GOT3 (cell line): ENCODE measurements around the gene VMAC.
"Not testable (repeated sequence)": the region's sequence is repeated elsewhere in the genome, so short reads cannot be mapped to it uniquely, and the experiment has no call there.

ENCODE experiments used
- DNase-seq: peaks from one replicate; lab custom pipeline; 2025; ENCODE audit warnings: mixed read lengths; lab: John Stamatoyannopoulos, UW

Gene VMAC, protein sequence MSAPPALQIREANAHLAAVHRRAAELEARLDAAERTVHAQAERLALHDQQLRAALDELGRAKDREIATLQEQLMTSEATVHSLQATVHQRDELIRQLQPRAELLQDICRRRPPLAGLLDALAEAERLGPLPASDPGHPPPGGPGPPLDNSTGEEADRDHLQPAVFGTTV

DNA sequence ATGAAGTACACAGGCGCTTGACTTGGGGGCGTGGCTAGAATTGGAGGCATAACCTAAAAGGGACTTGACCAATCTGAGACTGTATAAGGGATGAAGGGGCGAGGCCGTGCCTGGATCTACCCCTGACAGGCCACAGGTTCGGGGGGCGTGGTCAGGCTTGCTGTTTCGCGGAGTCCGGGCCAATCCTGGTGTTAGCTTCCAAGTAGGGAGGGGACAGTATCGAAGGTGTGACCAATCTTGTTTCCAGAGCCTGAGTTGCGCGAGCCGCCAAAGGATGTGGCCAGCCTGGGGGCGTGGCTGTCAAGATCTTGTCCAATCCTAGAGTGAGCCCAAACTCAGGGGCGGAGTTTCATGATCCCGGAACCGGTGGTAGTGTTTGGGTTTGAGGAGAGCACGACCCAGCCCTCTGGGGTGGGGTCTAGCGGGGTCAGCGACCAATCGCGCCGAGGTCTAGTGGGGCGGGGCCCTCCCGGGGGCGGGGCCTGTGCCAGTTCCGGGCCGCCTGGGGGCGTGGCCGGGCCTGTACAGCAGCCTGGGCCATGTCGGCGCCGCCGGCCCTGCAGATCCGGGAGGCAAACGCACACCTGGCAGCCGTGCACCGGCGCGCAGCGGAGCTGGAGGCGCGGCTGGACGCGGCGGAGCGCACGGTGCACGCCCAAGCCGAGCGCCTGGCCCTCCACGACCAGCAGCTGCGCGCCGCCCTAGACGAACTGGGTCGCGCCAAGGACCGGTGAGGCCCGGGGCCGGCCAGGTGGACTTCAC is at the start of gene VMAC:
TSS of gene VMAC (plus strand) at position 521 of the 762 bp plus-strand sequence. CDS start at position 540, 19 bp downstream.
- DNase-seq = peak; percentile 98

DNA sequence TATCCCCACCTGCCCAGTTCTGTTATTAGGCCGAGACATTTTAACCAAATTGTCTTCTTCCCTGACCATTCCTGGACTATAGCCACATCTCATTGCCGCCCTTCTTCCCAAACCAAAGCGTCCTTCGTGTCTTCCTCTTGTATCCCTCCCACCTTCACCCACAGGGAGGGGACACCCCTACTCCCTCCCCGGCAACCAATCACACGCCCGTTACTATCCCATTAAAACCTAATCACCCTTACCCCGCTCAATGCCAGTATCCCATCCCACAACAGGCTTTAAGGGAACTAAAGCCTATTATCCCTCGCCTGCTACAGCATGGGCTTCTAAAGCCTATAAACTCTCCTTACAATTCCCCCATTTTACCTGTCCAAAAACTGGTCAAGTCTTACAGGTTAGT is 49.5 kb upstream of the VMAC start:
- DNase-seq = not testable (repeated sequence)

DNA sequence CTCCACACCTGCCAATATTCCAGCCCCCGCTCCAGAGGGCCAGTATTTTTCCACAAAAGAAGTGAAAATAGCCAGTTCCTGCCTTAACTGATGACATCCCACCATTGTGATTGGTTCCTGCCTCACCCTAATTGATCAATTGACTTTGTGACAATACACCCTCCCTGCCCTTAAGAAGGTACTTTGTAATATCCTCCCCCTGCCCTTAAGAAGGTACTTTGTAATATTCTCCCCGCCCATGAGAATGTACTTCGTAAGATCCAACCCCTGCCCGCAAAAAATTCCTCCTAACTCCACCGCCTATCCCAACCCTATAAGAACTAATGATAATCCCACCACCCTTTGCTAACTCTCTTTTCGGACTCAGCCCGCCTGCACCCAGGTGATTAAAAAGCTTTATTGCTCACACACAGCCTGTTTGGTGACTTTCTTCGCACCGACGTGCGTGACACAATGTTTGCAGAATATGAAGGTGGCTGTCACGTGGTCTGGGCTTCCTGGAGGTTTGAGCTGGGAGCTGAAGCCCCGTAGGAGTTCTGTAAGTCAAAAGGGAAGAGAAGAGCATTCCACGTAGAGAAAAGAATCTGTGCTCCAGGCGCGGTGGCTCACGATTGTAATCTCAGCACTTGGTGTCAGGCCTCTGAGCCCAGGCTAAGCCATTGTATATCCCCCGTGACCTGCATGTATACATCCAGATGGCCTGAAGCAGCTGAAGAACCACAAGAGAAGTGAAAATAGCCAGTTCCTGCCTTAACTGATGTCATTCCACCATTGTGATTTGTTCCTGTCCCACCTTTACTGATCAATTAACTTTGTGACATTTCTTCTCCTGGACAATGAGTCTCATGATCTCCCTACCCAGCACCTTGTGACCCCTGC is 47.2 kb upstream of the VMAC start:
- DNase-seq = no peak

DNA sequence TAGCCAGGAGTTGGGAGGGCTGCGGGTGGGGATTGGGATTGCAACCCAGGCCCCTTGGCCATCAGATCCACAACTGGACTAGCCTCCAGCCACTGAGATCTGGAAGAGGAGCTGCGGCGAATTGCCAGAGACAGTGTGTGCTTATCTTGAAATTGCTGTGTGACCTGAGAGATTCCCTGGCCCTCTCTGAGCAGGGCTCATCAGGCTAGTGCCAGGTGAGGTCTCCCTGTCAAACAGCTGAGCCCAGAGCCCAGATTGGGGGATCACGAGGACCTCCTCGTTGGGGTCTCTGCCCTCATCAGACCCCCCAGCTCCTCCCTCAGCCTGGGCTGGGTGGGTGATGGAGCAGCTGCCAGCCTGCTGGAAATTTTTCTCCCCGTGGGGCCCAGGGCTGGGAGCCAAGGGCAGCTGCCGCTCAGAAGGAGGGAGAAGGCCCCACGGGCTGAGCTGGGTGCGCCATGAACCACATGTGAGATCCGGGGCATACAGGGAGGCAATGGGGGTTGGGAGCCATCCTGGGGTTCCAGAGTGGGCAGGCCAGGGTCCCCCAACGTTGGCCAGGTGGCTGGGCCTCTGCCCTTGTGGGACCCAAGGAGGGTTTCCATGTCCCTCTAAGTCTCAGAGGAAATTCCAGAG is 41.5 kb upstream of the VMAC start:
- no peak for DNase-seq

DNA sequence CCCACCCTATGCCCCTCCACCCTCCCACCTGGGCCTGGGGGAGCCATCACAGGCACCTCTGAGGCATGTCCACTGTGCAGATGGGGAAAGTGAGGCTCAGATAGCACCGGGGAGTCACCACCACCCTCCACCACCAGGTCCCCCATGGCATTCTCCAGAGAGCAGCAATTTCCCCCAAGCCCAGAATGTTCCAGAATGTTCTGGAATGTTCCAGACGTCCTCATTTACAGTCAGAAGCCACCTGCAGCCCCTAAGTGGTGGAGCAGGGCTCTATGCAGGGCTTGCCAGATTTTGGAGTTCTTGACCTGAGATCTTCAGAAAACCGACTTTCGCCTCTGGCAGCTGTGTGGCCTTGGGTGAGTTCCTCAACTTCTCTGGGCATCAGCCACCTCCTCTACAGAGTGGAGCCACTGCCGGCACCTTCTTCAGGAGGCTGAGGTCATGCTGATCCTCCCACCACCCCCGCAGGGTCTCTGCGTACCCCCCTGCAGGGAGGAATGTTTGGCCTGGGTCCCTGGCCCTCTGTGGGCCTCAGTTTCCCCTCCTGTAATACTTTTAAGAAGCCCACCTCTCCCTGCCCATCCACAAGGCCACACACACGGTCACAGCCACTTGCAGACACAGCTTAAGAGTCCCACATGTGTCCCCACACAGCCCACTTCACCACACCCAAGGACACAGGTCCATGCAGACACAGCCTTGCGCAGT is 40.5 kb upstream of the VMAC start:
- DNase-seq = no peak

DNA sequence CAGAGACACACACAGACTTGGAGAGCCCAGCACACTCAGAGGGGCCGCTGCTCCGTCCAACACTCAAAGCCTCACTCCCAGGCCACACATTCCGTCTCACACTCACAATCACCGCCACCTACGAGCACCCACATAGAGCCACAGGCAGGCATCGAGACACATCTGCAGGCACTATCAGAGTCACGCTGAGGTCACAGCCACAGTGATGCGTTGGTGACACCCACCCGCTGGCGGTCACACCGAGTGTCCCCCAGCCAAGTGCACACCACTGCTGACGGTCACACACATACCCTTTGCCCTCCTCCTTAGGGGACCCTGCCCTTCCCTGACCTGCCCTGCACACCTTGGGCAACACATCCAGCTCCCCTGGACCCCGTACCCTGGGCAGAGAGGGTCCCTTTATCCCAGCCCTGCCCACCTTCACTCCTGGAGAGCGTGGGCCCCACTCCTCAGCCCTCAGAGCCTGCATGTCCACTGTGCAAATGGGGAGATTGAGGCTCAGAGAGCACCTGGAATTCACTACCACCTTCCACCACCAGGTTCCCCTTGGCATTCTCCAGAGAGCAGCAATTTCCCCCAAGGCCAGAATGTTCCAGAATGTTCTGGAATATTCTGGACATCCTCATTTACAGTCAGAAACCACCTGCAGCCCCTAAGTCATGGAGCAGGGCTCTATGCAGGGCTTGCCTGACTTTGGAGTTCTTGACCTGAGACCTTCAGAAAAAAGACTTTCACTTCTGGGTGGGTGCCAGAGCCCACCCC is 39.8 kb upstream of the VMAC start:
- DNase-seq = no peak

DNA sequence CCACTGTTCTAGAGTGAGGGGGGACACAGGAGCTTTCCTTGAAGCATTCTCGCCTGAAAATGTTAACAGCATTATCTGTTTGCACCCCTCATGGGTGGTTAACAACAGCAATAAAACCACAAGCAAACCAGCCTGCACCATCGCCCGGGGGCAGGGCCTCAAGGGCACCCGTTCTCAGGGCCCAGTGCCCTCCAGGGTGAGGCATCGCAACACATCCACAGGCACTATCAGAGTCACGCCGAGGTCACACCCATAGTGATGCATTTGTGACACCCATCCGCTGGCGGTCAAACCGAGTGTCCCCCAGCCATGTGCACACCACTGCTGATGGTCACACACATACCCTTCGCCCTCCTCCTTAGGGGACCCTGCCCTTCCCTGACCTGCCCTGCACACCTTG is 38.9 kb upstream of the VMAC start:
- DNase-seq = no peak

DNA sequence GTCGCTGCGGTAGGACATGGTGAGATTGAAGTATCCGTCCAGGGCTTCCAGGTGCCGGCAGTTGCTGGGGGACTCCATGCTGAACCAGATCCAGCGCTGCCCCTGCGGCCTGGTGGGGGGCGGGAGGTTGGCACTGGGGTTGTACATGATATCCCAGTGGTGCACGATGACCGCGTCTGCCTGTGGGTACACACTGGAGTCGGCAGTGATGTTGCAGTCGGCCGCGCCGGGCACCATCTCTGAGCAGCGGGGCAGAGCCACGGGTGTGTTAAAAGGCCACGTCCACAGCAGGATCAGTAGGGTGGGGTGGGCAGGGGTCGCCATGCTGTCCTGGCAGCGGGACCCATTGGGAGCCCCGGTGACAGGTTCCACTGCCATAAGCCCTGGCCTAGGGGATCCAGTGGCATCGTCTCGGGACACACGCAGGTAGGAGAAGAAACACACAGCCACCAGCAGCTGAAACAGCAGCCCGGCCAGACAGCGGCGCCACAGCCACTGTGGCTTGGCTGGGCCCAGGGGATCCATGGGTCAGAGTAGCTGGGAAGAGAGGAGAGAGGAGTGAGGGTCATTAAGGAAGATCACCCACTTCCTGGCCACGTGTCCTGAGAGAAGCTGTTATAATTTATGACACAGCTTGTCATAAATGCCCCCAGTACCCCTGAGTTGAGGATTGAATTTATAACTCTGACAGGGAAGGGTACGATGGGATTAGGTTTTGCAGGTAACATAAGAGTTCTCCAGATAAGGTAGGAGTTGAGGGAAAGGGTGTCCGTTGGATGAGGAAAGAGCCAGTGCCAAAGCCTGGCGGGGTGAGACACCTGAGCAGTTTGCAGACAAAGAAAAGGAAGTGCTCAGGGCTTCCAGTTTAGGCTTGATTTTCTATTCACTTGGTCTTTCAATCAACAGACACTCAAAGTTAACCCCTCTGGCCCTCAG is 37.2 kb upstream of the VMAC start:
- no peak for DNase-seq

DNA sequence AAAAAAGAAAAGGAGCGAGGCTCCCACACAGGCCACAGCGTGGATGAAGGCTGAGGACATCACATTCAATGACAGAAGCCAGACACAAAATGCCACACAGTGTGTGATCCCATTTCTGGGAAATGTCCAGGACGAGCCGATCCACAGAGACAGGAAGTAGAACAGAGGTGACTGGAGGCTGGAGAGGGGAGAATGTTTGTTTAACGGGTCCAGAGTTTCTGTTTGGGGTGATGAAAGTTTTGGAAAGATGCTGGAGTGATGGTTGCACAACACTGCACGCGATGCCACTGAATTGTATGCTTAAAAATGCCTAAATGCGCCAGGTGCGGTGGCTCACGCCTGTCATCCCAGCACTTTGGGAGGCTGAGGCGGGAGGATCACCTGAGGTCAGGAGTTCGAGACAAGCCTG is 33.7 kb upstream of the VMAC start:
- DNase-seq = no peak

DNA sequence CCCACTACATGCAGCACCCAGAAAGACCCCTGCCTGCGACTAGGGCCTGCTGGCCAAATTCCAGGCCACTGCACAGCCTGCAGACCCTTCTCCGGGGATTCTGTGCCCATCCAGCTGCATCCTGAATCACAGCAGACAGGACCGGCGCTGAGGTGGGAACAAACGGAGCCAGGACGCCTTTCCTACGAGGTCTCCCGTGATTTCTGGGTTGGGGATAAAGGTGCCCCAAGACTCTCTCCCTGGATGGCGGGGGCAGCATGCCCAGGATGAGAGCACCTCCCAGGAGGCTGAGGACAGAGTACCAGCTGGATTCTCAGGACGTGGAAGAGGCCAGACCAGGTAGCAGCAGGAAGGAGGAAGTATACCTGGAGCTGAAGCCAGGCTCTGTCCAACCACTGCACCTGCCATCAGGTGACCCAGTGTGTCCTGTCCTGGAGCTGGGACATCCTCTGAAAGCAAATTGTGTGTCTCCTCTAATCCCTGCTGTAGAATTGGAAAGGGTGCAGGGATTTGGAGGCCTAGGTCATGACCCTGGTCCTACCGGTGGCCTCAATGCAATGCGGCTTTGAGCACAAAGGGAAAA is 31.0 kb upstream of the VMAC start:
- DNase-seq = no peak

DNA sequence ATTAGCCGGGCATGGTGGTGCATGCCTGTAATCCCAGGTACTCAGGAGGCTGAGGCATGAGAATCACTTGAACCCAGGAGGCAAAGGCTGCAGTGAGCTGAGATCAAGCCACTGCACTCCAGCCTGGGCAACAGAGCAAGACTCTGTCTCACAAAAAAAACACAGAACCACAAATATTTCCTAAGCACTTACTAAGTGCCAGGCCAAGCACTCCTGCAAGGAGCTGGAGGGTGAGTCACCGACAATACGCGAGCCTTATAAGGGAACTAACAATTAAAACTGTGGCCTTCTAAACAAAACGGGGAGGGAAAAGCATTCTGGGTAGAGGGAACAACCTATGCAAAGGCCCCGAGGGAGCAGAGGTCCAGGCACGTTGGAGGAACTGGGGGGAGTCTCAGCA is 30.2 kb upstream of the VMAC start:
- not testable (repeated sequence) for DNase-seq

DNA sequence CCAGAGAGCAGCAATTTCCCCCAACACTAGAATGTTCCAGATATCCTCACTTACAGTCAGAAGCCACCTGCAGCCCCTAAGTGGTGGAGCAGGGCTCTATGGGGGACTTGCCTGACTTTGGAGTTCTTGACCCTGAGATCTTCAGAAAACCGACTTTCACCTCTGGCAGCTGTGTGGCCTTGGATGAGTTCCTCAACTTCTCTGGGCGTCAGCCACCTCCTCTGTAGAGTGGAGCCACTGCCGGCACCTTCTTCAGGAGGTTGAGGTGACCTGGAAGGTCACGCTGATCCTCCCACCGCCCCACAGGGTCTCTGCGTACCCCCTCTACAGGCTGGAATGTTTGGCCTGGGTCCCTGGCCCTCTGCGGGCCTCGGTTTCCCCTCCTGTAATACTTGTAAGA is 27.2 kb upstream of the VMAC start:
- no peak for DNase-seq

DNA sequence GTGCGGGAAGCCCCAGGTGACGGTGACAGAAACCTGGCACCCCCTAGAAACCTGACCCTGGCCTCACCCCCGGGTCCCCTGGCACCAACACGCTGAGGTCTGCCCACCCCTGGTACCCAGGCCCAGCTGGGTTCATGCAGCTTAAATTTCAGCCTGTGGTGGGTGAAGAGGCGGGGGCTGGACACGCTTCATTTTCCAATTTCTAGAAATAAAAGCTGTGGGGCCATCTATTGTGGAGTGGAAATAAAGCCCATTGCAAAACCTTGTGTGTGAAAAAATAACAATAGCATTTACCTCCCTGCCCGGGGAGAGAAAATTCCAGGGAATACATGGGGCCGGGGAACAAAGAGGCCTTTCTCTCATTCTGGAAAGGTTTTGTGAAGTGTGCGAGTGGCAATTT is 26.8 kb upstream of the VMAC start:
- DNase-seq = no peak

DNA sequence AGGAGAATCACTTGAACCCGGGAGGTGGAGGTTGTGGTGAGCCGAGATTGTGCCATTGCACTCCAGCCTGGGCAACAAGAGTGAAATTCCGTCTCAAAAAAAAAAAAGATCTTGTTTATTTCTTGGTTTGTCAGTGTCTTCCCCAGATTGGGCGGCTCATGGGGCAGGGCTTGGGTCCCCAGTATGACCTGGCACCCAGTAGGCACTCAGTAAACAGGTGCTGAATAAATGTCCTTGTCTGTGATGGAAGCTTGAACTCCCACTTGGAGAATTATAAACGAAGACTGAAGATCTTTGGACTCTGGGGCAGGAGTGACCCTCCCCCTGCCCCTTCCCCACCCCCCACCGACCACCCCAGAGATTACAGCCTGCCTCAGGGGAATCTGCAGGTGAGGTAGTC is 24.5 kb upstream of the VMAC start:
- DNase-seq = no peak

DNA sequence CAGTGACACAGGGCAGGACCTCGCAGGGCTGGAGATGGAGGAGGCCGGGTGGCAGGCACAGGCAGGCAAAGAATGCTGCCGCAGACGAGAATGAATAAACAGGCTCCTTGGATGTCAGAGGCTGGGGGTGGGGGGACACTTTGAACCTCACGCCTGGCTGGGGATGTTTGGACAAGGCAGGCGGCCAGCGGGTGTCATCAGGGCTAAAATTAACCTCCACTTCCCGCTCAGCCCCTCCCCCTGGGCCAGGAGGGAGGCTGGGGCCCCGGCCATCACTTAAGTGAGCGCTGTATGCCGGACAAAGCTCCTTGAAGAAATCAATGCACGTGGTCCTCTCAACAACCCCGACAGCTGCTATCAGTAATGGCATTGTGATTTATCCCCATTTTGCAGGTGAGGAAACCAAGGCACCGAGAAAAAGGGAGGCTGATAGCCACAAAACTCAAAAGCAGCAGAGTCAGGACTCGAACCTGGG is 24.0 kb upstream of the VMAC start:
- no peak for DNase-seq

DNA sequence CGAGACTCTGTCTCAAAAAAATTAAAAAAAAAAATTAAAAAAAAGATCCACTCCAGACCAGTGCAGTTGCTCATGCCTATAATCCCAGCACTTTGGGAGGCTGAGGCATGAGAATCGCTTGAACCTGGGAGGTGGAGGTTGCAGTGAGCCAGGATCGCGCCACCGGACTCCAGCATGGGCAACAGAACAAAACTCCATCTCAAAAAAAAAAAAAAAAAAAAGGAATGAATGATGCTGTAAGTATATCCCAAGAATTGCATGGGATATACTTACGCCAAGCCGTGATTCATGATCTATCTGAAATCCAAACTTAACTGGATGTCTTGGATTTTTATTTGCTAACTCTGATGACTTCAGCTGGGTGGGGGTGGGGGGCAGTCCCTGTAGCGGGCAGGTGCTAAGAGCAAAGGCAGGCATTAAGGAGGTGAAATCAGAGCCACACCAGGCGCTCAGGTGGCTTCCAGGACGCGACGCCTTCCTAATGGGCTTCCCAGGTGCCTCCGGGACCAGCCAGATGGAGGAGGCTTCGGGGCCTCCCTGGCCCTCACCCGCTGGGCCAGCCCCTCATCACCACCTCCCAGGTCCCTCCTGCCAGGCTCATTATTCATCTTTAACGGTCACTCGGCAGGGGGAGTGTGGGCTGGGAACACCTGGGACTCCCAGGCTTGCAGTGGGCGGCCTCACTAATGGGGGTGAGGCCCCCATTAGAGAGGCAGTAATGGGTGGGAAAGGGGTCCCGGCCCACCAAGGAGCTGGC is 23.0 kb upstream of the VMAC start:
- no peak for DNase-seq

DNA sequence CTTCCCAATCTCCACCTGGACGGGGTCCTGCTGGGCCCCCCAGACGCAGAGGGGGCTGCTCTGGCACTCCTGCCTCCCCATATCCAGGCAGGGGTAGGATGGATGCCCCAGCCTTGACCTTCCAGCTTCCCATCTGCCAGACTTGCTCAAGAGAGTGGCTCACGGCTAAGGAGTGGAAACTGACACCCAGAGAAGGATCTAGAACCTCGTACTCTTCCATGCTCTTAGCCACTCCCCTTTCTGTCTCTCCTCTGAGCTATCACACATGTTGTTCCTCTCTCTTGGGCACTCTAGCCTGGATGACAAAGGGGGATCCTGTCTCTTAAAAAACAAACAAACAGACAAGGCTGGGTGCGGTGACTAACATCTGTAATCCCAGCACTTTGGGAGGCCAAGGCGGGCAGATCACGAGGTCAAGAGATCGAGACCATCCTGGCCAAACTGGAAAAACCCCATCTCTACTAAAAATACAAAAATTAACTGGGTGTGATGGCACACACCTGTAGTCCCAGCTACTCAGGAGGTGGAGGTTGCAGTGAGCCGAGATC is 22.2 kb upstream of the VMAC start:
- no peak for DNase-seq

DNA sequence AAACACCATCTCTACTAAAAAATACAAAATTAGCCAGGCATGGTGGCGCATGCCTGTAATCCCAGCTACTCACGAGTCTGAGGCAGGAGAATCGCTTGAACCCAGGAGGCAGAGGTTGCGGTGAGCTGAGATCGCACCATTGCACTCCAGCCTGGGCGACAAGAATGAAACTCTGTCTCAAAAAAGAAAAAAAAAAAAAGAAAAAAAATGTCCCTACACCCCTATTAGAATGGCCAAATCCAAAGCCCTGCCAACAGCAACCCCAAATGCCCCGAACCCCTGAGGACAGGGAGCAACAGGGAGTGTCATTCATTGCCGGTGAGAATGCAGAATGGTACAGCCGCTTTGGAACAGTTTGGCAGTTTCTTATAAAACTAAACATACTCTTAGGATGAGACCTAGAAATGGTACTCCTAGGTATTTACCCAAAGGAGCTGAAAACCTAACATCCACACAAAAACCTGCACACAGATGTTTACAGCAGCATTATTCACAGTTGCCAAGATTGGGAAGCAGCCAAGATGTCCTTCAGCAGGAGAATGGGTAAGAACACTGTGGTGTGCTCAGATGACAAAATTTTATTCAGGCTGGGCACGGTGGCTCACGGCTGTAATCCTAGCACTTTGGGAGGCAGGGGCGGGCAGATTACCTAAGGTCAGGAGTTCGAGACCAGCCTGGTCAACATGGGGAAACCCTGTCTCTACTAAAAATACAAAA is 21.4 kb upstream of the VMAC start:
- not testable (repeated sequence) for DNase-seq
